NCI-H146 (cell line): ENCODE data around the gene PTX4.

Experiments used
- DNase-seq: peaks from one replicate; lab custom pipeline; 2025; lab: John Stamatoyannopoulos, UW

PTX4 gene

DNA sequence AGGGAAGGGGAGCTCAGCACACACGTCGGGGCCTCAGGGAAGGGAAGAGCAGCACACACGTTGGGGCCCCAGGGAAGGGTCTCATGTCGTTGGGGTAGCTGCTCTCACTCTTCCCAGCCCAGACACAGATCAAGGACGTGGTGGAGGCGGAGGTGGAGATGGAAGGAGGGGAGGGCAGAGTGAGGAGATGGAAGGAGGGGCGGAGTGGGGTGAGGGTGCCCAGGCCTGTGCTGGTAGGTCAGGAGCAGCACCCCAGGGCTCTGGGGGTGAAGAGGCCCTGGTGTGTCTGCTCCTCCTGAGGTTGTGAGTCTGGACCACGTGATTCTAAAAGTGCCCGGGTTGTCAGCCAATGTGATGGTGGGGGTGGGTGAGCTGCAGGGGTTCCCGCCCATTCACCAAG is 28.8 kb downstream of the PTX4 start:
- DNase-seq = no peak

DNA sequence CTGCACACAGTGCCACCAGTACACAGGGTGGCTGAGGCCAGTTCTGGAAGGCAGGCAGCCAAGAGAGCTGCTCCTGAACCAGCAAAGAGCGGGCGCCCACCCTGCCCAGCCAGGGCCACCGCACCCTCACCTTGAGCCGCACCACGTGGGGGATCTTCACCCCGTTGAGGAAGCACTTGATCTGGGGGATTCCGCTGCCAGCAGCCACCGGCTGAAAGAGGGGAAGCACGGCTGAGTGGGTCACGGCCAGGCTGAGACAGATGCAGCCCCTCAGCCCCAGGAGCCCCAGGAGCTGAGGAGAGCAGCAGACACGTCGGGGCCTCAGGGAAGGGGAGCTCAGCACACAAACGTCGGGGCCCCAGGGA is 29.8 kb downstream of the PTX4 start:
- DNase-seq = no peak

DNA sequence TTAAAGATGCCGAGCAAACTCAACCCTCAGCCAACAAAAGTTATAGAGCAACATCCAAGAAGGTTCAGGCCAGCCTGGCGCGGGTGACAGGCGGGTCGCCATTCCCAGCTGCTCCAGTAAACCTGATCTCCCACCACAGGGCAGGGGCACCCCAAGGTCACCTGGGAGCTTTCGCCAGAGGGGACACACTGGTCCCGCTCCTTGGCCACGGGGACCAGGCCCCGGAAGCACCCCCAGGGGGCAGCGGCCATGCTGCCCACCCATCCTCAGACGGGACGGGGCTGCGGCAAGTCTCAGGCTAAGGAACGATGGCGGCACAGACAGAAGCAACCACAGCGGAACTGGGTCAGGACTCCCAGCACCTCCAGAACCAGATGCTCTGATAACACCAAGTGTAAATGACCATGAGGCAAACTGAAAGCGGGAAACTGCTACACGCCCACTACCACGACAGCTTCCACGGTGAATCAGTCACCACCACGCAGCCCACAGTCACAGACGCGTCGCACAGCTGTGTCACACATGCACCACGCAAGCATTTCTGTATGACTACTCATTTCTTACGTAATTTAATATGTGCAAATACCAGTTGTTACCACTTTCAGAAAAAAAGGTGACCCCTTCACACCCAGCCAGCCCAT is 30.3 kb downstream of the PTX4 start:
- no peak for DNase-seq

DNA sequence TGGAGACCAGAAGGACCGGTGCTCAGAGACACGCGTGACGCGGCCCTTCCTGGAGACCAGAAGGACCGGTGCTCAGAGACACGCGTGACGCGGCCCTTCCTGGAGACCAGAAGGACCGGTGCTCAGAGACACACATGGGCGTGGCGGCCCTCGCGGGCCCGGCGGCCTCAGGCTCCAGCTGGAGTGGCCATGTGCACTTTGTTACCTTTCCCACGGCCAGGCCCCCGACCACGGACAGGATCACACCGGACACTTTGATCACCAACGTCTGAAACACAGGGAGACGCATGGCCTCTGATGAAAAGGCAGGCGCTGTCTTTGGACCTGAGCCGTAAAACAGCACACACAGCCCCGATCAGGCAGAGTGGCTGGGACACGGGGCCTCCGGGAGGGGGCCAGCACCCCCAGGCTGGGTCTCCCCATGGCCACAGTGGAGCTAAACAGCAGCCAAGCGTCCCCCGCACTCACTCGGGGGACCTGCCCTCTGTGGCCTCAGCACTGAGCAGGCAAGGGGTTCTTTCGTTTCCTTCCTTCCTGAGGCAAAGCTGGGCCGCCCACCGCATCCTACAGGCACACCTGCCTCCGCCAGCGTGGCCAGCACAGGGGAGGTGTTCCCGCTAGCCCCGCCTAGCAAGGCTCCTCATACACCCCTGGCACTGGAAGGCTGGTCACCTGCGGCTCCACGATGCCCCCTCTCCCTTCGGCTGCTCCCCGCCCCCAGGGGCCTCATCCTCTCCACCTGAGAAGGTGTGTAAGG is 31.1 kb downstream of the PTX4 start:
- DNase-seq = no peak

DNA sequence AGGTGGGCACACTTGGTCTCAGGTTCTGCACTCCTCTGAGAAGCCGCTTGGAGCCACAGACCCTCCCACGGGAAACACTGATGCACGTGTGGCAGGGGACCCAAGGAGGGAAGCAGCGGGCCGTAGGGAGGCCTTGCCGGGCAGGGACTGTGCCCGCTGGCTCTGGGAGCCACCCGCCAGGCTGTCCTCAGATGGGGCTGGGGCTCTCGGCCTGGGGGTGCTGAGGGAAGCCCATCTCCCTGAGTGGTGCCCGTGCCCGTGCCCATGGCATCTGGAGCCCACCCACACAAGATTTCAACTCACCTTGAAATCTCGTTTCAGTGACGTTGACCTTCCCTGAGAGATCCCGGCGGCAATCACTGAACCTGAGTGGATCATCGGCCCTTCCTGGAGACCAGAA is 31.8 kb downstream of the PTX4 start:
- DNase-seq = no peak

DNA sequence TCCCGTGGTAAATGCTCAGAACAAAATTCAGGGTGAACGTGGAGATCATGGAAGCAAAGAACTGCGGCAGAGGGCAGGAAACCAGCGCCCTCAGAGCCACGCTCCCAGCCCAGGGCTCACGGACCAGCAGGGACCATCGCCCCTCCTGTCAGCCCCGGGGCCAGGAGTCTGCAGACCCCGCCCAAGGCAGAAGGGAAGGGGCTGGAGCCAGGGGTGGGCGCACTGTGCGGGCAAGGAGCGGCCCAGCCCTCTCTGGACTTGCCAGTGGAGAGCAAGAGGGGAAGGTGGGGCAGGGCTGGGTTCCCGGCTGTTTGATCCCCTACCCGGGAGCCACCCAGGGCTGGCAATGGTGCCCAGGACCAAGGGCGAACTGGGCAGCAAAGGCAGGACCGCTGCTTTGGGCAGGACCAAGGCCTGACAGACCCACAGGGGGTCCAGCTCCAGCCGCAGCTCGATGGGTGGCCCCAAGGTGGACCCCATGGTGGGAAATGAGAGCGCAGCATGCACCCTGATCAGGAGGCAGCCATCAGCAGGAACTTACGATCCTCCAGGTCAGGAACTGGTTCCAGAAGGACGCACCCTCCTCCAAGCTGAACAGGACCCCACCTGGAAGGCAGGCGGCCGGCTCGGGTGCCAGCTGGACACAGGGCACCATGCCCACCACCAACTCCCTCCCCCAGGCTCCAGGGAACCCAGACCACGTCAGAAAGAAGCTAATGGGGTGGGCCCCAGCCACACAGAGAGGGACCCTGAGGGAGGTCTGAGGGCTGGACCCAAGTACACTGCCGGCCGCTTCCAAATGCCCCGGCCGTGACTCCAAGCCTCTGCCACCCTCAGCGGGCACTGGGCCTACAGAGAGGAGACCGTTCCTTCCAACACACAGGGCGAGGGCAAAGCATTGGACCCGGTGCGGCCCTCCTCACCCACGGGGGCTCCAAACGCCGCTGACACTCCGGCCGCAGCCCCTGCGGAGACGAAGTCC is 33.3 kb downstream of the PTX4 start:
- DNase-seq = no peak

DNA sequence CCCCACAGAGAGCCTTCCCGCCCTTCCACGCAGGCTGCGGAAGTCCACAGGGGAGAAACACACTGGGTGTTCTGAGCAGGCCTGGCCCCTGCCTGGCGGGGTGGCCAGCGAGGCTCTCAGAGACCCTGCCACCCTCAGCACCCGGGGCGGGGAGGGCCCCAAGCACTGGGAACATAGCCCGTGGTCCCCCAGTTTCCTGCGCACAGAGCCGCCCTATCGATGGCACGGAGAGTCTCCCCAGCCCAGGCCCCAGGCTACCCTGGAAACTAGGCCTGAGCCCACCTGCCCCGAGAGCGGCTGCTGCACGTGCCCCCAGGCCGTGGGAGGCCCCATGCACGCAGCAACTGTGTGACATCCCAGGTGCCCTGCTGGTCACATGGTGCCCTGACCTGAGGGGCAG is 34.2 kb downstream of the PTX4 start:
- DNase-seq = no peak

DNA sequence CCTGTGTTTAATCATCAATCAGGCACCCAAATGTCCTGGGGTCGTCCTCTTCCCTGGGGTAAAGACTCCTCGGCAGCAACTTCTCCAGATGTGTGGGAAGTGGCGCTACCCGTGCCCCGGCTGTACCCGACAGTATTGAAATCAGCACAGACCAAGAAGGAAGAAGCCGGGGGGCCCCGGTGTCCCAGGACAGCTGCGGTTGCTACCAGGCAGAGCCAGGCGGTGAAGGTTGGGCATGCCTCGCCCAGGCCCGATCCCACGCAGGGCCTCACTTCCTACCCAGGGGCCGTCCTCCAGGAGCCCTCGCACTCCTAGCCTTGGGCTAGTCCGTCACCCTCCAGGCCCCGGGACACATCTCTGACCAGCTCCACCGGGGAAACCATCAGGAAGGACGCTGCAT is 35.4 kb downstream of the PTX4 start:
- no peak for DNase-seq

DNA sequence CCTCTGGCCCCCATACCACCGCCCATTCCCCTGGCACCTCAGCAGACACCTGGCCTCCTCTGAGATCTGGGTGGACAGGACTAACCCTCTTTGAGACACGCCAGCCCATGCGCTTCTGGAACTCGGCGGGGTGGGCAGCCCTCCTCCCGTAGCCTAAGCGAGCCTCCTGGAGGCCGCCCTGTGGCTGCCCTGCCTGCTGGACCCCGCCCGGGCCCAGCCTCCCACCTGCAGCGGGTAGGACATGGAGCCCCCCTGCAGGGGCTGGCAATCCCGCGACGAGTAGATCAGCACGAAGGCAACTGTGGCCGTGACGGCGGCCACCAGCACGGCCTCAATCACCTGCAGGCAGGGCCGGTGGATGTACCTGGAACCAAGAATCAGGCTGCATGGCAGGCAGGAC is 36.2 kb downstream of the PTX4 start:
- DNase-seq = no peak

DNA sequence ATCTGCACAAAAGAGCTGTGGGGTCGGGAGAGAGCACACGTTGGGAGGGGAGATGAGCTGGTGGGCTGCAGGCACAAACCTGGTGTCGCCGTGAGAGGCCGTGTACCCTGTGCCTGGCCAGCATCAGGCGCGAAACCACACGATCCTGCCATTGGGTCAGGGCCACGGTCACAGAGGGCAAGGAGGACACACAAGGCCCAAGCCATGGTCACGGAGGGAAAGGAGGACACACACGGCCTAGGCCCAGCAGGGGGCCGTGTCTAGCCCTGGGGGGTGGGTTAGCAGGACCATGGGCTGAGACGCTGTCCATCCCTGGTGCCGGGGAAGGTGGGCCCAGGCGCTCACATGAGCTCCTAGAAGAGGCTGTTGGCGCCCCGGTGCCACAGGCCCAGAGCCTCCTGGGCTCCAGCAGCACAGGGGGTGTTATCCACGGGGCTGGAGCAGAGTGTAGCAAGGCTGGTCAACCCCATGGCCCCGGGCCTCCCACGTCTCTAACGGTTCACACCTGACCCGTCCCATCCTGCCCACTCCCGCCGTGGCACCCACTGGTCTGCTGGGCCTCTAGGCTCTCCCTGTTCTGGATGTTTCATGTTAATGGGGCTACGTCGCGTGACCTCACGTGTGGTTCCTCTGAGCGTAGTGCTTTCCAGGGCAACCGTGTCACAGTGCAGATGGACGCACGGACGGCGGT is 36.9 kb downstream of the PTX4 start:
- no peak for DNase-seq

DNA sequence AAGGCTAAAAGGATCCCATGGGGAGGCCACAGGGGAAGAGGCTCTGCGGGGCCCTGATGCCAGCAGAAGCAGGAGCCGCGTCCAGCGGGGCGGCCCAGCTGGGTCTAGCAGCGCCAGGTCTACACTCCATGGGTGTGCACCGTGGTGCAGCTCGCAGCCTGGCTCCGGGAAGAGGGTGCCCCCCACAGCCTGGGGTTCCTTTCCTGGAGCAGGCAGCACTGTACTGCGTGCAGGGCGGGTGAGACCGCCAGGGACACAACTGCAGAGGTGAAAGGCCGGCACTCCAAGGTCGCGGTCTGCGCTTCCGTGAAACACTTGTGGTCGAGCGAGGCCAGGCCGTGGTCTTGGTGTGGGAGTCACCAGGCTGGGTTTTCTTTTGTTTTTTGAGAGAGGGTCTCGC is 37.9 kb downstream of the PTX4 start:
- DNase-seq = no peak

DNA sequence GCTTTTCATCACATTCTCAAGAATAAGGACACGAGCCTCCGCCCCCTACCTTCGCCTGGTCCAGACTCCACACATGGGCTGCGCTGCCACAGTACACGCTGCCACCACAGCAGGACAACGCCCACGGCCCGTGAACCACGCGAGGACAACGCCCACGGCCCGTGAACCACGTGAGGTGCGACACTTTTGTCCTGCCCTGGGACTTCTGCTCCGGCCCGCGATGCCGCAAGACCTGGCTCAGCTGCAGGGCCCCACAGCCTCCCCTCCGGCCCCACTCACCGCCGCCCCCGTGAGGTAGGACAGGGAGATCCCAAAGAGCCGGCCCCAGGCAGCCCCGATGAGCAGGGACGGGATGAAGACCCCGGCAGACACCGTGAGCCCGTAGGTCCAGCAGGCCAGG is 38.5 kb downstream of the PTX4 start:
- DNase-seq = no peak

DNA sequence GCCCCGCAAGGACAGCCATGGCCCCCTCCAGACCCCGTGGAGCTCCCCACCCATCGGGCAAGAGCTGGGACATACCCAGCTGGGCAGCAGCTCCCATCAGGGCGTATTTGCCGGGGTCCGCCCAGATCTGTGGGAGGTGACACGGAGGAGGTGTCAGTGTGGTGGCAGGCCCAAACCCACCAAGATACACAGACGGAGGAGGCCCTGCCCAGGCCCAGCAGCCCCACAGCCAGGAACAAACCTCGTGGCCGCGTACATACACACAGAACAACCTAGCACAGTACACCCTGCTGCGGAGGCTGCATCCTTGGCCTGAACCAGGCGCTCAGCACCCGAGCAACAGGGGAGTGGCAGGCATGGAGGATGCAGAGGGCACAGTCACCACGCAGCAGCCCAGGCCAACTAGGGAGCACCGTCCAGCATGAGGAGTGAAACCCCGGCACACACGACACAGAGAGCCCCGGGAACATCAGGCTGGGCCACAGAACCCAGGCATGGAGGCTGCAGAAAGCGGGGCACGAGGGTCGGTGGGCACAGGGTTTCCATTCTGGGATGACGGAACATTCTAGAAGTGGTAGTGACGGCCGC is 39.4 kb downstream of the PTX4 start:
- no peak for DNase-seq

DNA sequence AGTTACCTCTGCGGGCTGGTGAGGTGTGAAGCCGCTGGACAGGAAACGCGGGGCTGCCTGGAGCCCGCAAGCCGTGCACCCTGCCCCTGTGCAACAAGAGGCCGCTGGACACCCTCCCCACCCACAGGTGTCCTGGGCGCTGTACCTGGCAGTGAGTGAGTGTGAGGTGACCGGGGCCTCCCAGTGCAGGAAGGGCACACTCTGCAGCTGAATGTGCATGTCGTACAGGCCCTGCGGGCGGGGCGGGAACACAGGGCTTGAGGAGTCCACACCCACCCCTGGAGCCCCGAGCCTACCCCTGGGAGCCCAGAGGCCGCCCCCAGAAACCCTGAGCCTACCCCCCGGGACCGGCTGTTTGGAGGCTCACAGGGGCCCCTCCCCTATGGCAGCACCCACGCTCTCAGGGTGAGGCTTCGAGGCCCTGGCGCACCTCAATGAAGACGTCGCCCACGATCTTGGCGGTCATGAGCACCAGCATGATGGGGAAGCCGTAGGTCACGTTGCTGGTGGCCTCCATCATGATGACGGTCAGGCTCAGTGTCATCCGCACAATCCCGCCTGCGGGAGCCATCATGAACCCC is 40.1 kb downstream of the PTX4 start:
- DNase-seq = no peak

DNA sequence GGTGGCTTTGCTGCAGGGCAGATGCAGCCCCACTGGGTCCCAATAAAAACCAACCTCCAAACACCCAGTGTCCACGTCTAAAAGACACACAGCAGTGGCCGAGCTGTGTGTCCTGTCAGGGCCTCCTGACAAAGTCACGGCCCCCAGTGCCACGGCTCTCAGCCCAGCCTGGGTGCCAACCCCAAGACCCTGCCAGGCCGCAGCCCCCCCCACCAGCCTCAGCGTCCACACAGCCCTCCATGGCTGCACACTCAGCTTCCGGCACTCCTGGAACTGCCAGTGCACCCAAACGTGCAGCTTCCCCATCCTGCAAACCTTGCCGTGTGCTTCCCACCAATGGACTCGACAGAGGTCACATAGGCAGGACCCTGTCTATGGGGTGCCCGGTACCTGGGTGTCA is 40.8 kb downstream of the PTX4 start:
- DNase-seq = no peak

DNA sequence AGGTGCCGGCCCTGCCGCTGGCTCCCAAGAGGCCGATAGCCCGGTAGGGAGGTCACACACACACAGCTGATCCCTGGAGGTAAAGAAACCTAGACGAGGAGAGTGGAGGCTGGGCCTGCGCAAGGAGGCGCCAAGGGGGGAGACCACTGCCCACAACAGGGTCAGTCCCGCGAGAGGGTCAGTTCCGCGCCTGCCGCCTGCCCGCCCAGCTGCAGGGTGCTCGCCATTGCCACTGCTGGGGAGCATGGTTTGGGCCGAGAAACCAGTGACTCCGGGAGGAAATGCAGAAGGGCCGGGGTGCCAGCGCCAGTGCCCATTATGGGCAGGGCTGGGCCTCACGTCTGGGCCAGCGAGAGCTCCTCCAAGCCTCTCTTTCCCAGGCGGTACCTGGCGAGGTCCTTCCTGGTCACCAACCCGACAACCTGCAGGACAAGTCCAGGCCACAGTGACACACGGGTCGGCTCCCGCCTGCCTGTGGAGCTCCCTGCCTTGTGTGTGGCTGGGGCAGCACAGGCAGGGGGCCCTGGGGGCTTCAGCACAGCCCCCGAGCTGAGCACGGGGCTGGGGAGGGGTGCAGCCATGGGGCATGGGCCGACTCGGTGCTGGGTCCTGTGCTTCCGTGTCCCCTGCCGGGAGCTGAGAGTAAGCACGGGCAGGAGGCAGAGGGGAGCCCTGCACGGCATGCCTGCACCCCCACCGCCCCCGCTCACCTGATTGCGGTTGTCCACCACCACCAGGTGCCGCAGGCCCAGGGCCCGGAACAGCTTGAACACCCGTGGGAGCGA is 42.3 kb downstream of the PTX4 start:
- no peak for DNase-seq

DNA sequence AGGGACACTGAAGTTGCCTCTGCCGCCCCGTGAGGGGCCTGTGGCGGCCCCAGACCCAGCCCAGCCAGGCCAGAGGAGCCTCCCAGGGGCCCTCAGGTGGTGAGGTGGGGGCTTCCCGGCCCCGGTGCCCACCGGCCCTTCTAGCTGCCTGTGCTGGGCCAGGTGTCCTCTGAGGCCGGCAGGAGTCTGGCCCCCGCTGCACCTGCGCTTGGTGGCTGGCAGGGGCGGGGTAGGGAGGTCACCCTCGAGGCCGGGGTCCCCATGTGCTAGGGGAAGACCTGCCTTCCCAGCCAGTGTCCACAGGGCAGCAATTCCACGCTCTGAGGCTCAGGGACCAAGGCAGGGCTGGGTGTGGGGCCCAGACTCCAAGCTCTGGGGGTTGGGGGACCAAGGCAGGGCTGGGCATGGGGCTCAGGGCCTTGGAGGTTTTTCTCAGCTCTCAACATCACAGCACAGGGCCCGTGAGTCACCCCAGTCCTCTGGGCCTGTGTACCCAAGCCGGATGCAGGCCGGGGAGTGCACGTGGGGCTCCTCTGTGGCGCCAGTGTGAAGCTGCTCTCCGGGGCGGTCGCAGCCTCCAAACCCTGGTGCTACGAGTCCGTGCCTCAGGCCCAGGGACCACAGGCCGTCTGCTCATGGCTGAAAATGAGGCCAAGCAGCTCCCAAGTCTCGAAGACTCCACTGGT is 43.1 kb downstream of the PTX4 start:
- DNase-seq = no peak

DNA sequence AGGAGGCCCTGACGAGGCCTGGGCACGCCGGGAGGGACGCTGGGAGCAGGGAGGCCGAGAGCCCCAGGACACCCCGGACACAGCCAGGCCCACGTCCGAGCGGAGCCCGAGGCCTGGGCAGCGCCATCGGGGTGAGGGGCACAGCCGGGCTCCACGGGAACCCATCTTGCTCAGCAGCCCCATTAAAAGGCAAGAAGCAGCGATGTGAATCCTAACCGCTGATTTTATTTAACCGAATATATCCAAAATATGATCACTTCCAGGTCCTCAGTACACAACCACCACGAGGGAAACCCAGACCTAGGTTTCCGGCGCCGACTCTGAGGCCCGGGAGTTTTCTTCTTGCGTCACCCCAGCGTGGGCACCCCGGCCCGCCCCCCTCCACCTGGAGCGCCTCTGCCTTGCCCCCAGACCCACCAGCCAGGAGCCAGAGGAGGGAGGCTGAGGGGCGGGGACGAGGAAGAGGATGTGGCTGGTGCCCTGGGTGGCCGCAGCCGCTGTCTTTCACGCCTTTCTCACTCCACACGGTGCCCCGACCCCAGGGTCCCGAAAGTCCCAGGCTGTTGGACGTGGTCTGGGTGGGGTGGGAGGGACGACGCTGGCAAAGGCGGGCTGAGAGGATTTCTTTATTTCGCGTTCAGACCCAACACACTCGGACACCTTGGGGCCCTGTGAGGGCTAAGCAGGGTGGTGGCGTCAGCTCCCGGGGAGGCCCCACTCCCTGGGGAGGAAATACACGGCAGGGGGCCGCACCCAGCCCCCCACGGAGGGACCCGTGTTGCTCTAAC is 43.8 kb downstream of the PTX4 start:
- DNase-seq = no peak

DNA sequence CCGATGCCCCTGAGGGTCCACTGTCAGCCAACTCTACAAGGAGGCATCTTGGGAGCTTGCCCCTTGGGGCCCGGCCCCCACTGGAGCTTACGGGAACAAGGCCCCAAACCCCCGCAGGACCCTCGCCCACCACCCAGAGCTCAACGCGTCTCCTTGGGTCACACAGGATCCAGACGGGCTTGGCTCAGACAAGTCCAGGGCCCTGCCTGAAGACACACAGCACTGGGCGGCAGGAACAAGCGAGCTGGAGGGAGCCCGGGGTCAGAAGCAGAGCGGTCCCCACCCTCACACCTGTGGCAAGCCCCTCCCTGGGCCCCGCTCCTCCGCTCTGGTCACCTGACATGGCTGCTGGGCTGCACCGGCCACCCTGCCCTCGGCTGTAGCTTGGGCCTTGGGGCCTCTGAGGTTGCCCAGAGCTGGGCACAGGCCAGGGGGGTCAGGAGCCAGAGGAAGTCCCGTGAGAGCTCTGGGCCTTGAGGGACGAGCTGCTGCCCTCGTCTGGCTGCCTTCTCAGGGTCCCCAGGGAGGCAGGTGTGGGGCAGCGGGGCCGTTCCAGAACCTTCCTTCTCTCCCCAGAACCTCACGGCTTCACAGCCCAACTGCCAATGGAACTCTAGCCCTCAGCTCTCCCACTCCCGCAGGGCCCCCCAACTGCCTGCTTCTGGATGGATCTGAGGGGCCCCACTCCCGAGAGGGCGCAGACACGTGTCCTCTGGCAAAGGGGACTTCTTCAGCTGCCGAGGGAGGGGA is 44.6 kb downstream of the PTX4 start, which contains the start of gene CCDC154:
CCDC154 (minus strand) TSS at position 577 of the 750 bp plus-strand sequence; CDS start at position 343, 234 bp downstream.
- DNase-seq = no peak
